SJSA1 (cell line): Measurements from ENCODE around the gene LBR. TPM values are rescaled to one million over a fixed set of nuclear protein-coding genes. Genes with fewer than 3 reads are reported as not detected.
"Not testable (repeated sequence)": the region's sequence is repeated elsewhere in the genome, so short reads cannot be mapped to it uniquely, and the experiment has no call there.

Experiments
- DNase-seq, 2 experiments: peaks; one replicate each; pipeline ENCODE4 v3.0.0-alpha.2; 2015 to 2020; ENCODE audit warnings: low spot score in 2 of 2, low read depth in 1 of 2
- H3K27ac ChIP-seq: fragments of 250-450 bp; sonication (Bioruptor Pico); 2 replicates; pipeline ENCODE4 v1.5.1; 2020; ENCODE audit warnings: mild to moderate bottlenecking, moderate library complexity
- H3K27me3 ChIP-seq: fragments of 250-450 bp; sonication (Bioruptor Pico); replicated peaks from 2 replicates; pipeline ENCODE4 v1.5.1; 2020; ENCODE audit warnings: mild to moderate bottlenecking, moderate library complexity
- H3K36me3 ChIP-seq: fragments of 250-450 bp; sonication (Bioruptor Pico); 2 replicates; pipeline ENCODE4 v1.5.1; 2020; ENCODE audit warnings: mild to moderate bottlenecking
- H3K4me1 ChIP-seq: fragments of 250-450 bp; sonication (Bioruptor Pico); replicated peaks from 2 replicates; pipeline ENCODE4 v1.6.1; 2021; ENCODE audit warnings: mild to moderate bottlenecking
- H3K4me3 ChIP-seq: fragments of 250-450 bp; sonication (Bioruptor Pico); 2 replicates; pipeline ENCODE4 v1.5.1; 2020; ENCODE audit warnings: mild to moderate bottlenecking
- H3K9me3 ChIP-seq: fragments of 250-450 bp; sonication (Bioruptor Pico); replicated peaks from 2 replicates; pipeline ENCODE4 v1.5.1; 2020; ENCODE audit warnings: mild to moderate bottlenecking
- total RNA-seq: library from RNA; depleted of rRNA; stranded (reverse); fragments of >200 nt; shearing (Covaris generic); gene quantifications from 2 replicates; pipeline ENCODE4 v1.2.3, GENCODE V29; 2014

Gene LBR
- total RNA-seq, 1 experiment from 2014 or later: 66.8 TPM

DNA sequence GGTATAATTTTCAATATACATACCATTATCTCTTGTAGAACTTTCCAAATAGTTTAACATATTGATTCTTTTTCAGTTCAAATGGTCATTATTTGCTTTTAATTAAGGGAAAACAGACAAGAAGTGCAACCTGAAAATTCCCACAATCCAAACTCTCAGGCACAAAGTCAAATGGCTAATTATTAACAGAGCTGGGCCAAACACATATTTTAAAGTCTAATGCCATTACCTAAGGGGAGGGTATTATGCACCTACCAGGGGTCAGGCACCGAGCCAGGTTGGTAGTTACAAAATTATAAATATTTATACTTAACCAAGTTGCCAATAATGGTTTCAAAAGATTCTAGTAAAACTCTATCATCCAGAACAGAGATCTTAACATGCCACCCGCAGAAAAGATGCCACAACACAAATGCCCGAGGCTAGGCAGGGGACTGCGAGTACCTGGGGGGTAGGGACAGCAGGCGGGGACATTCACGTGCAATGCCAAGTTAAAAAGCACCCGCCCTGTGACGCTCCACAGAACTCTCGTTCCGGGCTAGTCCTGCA is 15.0 kb downstream of the LBR start:
- no peaks in the 10 kb centered on the region for H3K27me3 ChIP-seq
- peaks cover 88% of the 10 kb centered on the region for H3K36me3 ChIP-seq
- no peaks in the 10 kb centered on the region for H3K4me1 ChIP-seq
- no peak for DNase-seq
- H3K4me3 ChIP-seq: no peak overlapping the region
- no peaks in the 10 kb centered on the region for H3K9me3 ChIP-seq
- H3K27ac ChIP-seq: no peak overlapping the region

DNA sequence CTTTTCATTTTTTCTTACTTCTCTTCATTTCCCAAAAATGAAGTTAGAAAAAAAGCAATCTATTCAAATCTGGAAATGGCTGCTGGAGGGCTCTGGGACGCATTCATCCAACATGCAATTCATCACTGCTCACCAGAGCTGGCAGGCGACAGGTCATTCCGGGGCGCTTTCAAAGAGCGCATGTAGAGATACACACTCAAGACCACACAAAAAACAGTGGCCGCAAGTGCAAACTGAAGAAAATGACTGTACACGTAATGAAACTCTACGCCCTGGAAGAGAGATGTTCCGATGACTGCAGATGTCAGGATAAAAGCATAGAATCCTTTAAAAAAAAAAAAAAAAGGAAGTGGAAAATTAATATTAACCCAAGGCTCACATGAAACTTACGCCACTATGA is 15.5 kb downstream of the LBR start:
- Histone ChIP-seq H3K36me3 (peaks cover 86% of the 10 kb centered on the region), H3K9me3 (no peaks in the 10 kb centered on the region), H3K4me1 (no peaks in the 10 kb centered on the region), H3K27ac (no peak overlapping the region), H3K4me3 (no peak overlapping the region), H3K27me3 (no peaks in the 10 kb centered on the region)
- DNase-seq: no peak

DNA sequence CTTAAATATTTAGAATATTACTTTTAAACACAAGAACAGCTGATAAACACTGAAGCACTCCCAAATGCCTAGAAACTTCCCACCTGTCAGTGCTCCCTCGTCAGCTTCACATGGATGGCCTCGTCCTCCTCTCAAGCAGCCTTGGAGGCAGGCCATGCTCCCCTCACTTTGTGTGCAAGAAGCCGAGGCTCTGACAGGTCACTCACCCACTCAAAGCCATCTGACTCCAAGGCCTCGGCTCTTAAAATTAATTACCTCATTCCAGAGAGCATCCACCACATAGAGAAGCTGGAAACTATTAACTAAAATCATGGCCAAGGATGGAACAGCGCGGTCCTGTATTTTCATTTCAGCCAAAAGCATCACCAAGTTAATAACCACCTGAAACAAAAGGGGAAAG is 17.8 kb downstream of the LBR start:
- no peak overlapping the region for H3K4me3 ChIP-seq
- H3K27me3 ChIP-seq: no peaks in the 10 kb centered on the region
- H3K9me3 ChIP-seq: no peaks in the 10 kb centered on the region
- H3K27ac ChIP-seq: no peak overlapping the region
- H3K36me3 ChIP-seq: peaks cover 91% of the 10 kb centered on the region
- H3K4me1 ChIP-seq: no peaks in the 10 kb centered on the region
- no peak for DNase-seq

- no peak overlapping the region for H3K4me3 ChIP-seq
- H3K27me3 ChIP-seq: no peaks in the 10 kb centered on the region
- H3K9me3 ChIP-seq: no peaks in the 10 kb centered on the region
- H3K36me3 ChIP-seq: peaks cover 89% of the 10 kb centered on the region
- DNase-seq: no peak
- H3K4me1 ChIP-seq: no peaks in the 10 kb centered on the region
- no peak overlapping the region for H3K27ac ChIP-seq
These were observed 18.8 kb downstream of the LBR start for GRCh38 chr1:225409051-225409450.

DNA sequence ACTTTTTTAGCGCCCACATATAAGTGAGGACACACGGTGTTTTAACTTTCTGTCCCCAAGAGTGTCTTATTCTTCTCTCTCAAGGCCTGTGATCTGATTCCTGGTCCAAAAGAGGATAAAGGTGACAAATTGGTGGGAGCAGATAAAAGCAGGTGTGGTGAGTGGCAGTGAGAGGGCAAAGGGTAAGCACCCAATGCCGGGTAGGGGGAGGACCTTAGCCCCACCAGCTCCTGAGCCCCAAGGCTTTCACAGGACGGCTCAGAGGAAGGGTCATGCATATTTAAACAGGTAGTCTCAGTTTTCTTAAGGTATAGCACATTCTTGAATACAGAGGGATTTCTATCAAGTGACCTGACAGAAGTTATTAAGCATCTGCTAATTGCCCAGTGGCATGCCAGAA is 19.6 kb downstream of the LBR start:
- H3K36me3 ChIP-seq: peaks cover 86% of the 10 kb centered on the region
- no peaks in the 10 kb centered on the region for H3K27me3 ChIP-seq
- H3K27ac ChIP-seq: no peak overlapping the region
- no peaks in the 10 kb centered on the region for H3K9me3 ChIP-seq
- no peak for DNase-seq
- H3K4me3 ChIP-seq: no peak overlapping the region
- H3K4me1 ChIP-seq: no peaks in the 10 kb centered on the region

GRCh38 chr1:225407755-225408154 is 20.1 kb downstream of the LBR start:
- Histone ChIP-seq H3K27me3 (no peaks in the 10 kb centered on the region), H3K27ac (no peak overlapping the region), H3K4me1 (no peaks in the 10 kb centered on the region), H3K9me3 (no peaks in the 10 kb centered on the region), H3K36me3 (peaks cover 86% of the 10 kb centered on the region), H3K4me3 (no peak overlapping the region)
- no peak for DNase-seq

DNA sequence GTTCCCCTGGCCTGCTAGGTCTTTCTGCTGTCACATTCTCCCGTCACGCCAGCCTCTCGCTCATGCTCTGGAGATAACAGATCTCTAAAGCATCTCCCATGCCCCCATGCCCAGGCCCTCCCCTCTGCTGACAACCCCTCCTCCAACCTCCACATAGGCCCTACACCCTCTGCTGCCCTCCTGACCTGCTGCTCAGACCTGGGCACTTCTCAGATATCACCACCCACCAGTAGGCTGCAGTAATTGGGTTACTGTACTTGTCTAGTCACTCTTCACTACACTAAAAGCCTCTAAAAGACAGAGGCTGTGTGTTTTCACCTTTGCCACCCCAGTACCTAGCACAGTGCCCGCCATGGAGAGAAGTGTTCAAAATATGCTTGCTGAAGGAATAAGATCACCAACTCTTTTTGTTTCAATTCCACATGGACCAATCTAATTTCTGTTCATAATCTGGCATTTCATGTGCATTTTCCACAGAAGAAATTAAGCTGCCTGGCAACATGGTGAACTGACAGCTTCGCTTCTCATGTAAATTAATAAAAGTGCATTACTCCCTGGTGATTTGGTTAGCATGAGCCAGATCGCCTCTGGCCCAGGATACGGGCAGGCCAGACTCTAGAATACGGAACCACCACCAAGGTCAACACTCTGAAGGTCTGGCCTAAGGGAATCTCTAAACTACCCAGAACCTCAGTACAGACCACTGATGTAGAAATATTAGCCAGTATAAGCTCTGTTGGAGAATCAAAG is 20.7 kb downstream of the LBR start:
- Histone ChIP-seq H3K36me3 (peaks cover 87% of the 10 kb centered on the region), H3K27ac (no peak overlapping the region), H3K27me3 (no peaks in the 10 kb centered on the region), H3K4me1 (no peaks in the 10 kb centered on the region), H3K4me3 (no peak overlapping the region), H3K9me3 (no peaks in the 10 kb centered on the region)
- no peak for DNase-seq

GRCh38 chr1:225400968-225401367 is 26.9 kb downstream of the LBR start:
- Histone ChIP-seq H3K36me3 (peaks cover 47% of the 10 kb centered on the region), H3K4me1 (no peaks in the 10 kb centered on the region), H3K27ac (no peak overlapping the region), H3K4me3 (no peak overlapping the region), H3K9me3 (no peaks in the 10 kb centered on the region), H3K27me3 (no peaks in the 10 kb centered on the region)
- no peak for DNase-seq

DNA sequence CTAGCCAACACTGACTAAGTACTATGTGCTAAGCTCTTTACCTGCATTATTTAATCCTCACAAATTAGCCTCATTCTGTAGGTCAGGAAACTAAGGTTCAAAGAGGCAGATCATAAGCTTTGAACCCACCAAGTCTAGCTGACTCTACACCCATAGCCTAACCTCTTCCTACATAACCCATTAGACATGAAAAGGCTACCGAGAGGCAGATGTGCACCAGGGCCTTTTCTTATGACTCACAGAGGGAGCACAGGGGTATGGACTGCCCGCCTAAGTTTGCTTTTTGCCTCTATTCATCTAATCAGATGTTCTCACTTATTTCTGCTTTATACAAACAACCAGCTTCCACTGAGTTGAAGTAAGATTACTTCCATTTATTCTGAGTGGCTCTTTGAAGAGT is 31.5 kb downstream of the LBR start:
- Histone ChIP-seq H3K4me3 (no peak overlapping the region), H3K9me3 (no peaks in the 10 kb centered on the region), H3K27ac (no peak overlapping the region), H3K4me1 (no peaks in the 10 kb centered on the region), H3K27me3 (no peaks in the 10 kb centered on the region), H3K36me3 (peaks cover 12% of the 10 kb centered on the region)
- DNase-seq: no peak

DNA sequence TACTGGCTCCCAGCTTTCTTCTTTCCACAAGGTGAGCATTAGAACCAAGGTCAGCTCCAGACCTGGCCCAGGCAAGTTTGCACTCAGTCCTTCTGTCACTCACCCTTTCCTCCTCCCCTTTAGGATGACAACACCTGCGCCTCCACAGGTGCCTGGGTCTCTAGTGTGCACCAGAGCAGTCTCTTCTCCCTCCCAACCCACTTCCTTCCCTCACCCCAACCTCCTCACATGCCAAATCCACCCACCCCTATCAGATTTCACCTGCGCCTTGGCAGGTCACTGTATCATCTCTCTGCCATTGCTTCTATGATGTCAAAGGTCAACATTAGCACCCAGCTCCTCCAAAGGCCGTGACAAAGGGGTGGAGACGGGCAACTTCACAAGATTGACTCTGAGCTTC is 38.0 kb downstream of the LBR start:
- Histone ChIP-seq H3K9me3 (no peaks in the 10 kb centered on the region), H3K27ac (no peak overlapping the region), H3K36me3 (no peaks in the 10 kb centered on the region), H3K27me3 (no peaks in the 10 kb centered on the region), H3K4me1 (no peaks in the 10 kb centered on the region), H3K4me3 (no peak overlapping the region)
- no peak for DNase-seq

- Histone ChIP-seq H3K27me3 (no peaks in the 10 kb centered on the region), H3K4me1 (no peaks in the 10 kb centered on the region), H3K9me3 (no peaks in the 10 kb centered on the region), H3K36me3 (no peaks in the 10 kb centered on the region), H3K4me3 (no peak overlapping the region), H3K27ac (no peak overlapping the region)
- no peak for DNase-seq
These were observed 39.5 kb downstream of the LBR start for GRCh38 chr1:225388372-225388771.

GRCh38 chr1:225386860-225387259 is 41.0 kb downstream of the LBR start:
- not testable (repeated sequence) for DNase-seq, H3K4me1 ChIP-seq, H3K36me3 ChIP-seq, H3K4me3 ChIP-seq, H3K27me3 ChIP-seq, H3K27ac ChIP-seq, H3K9me3 ChIP-seq

DNA sequence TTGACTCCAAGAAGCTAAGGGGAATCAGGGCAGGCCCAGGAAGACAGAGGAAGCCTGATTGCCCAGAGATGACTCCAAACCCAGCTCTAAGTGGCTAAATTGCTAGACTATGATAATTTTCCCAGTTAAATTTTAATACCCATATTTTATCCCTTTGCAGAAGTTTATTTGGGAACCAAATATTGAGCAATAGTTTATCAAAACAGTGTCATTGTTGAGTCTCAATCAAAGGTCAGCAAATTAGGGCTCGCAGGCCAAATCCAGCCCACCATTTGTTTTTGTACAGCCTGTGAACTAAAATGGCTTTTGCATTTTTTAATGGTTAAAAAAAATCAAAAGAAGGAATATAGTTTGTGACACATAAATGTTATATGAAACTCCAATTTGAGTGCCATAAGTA is 47.1 kb downstream of the LBR start:
- no peak overlapping the region for H3K4me3 ChIP-seq
- no peaks in the 10 kb centered on the region for H3K9me3 ChIP-seq
- peaks cover 6% of the 10 kb centered on the region for H3K27me3 ChIP-seq
- H3K4me1 ChIP-seq: no peaks in the 10 kb centered on the region
- no peak overlapping the region for H3K27ac ChIP-seq
- H3K36me3 ChIP-seq: no peaks in the 10 kb centered on the region
- no peak for DNase-seq

- H3K9me3 ChIP-seq: no peaks in the 10 kb centered on the region
- no peak overlapping the region for H3K4me3 ChIP-seq
- H3K36me3 ChIP-seq: no peaks in the 10 kb centered on the region
- H3K27me3 ChIP-seq: peaks cover 6% of the 10 kb centered on the region
- no peak overlapping the region for H3K27ac ChIP-seq
- no peak for DNase-seq
- no peaks in the 10 kb centered on the region for H3K4me1 ChIP-seq
These were observed 49.0 kb downstream of the LBR start for GRCh38 chr1:225378880-225379279.

DNA sequence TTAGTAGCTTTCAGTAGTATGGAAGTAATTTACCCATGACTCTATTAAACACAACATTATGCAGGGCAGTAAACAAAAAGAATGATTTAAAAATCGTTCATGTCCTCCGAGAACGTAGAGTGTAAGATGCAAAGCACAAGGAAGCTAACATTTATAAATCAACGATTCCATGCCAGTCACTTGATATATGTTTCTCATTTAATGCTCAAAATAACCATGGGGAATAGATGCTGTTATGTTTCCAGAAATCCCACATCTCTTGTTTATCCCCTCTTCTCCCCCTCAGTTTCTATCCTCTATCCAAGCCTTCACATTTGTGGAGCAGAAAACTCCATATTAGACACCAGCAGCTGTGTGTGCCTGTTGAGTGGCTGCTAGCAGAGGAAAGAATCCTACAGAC is 52.8 kb downstream of the LBR start:
- Histone ChIP-seq H3K27ac (no peak overlapping the region), H3K36me3 (no peaks in the 10 kb centered on the region), H3K4me3 (no peak overlapping the region), H3K4me1 (no peaks in the 10 kb centered on the region), H3K27me3 (peaks cover 9% of the 10 kb centered on the region), H3K9me3 (no peaks in the 10 kb centered on the region)
- no peak for DNase-seq
